Measurements from ENCODE around the gene DACH1.

- TF ChIP-seq POLR2AphosphoS5 (IDR thresholded peaks at IDR 0.05; ENCODE audit: control insufficient read depth, insufficient read depth, low read depth, low read length) (no peak), ZNF12 (CRISPR knock-in tag; IDR thresholded peaks at IDR 0.05) (no peak), ZNF639 (CRISPR knock-in tag; conservative IDR thresholded peaks at IDR 0.05 in 1 of 2, IDR thresholded peaks at IDR 0.05 in 1 of 2) (no peak), MTF1 (CRISPR knock-in tag; IDR thresholded peaks at IDR 0.05; ENCODE audit: borderline replicate concordance) (no peak), NR3C1 (CRISPR knock-in tag; IDR thresholded peaks at IDR 0.05) (no peak), ELK1 (CRISPR knock-in tag; IDR thresholded peaks at IDR 0.05) (no peak), ZNF695 (CRISPR knock-in tag; IDR thresholded peaks at IDR 0.05) (no peak), ZNF707 (CRISPR knock-in tag; conservative IDR thresholded peaks at IDR 0.05) (no peak), RBM17 (IDR thresholded peaks at IDR 0.05; ENCODE audit: borderline replicate concordance, low read depth, low read length) (no peak), ILF3 (IDR thresholded peaks at IDR 0.05; ENCODE audit: borderline replicate concordance) (no peak), RFX5 (IDR thresholded peaks at IDR 0.05; ENCODE audit: low read depth, low read length) (no peak)
These were observed 2.3 kb upstream of the DACH1 start for GRCh38 chr13:71869274-71869673.

All from K562 (cell line).